Retina (tissue), 1 donor: Measurements from ENCODE around the gene C1QL1.
A peak's percentile ranks its signal among the peaks of the same experiment; 100 is the strongest.

Experiments
- DNase-seq: peaks from one replicate; pipeline ENCODE4 v3.0.0-alpha.2; 2016

C1QL1 gene

DNA sequence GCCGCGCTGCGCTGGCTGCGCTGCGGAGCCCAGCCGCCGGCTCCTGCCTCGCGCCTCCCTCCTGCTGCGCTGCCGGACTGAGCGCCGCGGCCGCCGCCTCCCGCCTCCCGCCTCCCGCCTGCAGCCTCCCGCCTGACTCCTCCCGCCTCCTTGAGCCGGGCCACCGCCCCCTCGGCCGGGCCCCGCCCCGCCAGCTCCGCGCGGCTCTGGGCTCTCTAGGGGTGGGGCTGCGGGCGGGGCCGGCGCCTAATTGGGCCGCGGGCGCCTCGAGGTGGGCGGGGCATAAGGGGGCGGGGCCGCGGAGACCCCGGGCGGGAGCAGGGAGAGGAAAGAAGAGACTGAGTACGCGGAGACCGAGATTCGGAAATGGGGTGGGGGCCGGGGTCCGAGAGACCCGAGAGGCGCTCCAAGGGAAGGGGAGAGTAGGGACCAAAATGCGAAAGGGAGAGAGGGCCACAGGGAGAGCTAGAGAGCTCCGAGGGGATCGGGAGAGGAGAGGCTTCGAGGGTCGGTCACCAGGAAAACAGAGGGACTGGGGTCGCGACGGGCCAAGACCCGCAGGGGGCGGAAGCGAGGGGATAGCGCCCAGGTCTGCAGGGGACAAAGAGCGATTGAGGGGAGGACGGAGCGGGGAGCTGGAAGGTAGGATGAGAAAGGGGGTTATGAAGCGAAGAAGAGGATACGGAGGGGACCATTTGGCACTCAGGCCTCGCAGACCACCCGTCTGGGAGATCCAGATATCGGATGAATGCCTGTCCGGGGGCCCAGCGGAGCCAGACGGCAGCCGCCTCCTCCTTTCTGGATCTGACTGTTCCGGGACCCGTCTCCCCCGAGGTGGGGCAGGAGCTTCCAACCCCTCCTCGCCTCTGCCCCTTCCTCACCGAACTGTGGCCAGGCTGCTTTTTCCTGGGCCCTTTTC is at the start of gene C1QL1:
C1QL1 (minus strand) TSS at position 79 of the 919 bp plus-strand sequence. CDS start 255 bp downstream, outside the sequence.
- peak; percentile 92 for DNase-seq

DNA sequence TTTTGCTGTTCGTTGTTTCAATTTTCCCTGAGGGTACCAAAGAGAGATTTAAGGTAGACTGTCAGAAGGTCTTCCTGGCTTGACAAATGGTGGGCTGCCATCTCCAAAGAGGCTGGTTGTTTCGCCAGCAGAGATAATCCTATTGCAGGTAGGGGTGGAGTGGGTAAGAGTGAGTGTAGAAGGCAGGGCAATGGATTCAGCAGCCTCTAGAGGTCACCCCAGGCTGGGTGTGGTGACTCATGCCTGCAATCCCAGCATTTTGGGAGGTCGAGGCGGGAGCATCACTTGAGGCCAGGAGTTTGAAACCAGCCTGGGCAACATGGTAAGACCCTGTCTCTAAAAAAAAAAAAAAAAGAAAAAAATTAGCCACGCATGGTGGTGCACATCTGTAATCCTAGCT is 48.7 kb upstream of the C1QL1 start:
- DNase-seq, result no peak

DNA sequence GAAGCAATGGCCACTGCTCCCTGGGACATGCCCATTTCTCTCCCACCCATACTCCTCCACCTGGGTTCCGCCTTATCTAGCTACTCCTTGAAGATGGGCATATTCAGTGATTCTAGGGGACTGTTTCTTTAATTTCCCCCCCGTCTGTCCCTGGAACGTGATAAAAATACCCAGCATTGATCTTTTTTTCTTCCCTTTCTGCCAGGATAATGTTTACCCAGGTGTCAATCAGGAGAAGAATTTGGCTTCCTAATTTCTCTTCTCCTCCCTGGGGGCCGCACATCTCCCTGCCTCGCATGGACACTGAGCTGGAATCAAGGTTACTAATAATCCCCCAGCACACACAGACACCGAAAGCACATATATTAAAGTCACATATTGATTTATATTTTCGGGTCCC is 48.1 kb upstream of the C1QL1 start:
- no peak for DNase-seq

DNA sequence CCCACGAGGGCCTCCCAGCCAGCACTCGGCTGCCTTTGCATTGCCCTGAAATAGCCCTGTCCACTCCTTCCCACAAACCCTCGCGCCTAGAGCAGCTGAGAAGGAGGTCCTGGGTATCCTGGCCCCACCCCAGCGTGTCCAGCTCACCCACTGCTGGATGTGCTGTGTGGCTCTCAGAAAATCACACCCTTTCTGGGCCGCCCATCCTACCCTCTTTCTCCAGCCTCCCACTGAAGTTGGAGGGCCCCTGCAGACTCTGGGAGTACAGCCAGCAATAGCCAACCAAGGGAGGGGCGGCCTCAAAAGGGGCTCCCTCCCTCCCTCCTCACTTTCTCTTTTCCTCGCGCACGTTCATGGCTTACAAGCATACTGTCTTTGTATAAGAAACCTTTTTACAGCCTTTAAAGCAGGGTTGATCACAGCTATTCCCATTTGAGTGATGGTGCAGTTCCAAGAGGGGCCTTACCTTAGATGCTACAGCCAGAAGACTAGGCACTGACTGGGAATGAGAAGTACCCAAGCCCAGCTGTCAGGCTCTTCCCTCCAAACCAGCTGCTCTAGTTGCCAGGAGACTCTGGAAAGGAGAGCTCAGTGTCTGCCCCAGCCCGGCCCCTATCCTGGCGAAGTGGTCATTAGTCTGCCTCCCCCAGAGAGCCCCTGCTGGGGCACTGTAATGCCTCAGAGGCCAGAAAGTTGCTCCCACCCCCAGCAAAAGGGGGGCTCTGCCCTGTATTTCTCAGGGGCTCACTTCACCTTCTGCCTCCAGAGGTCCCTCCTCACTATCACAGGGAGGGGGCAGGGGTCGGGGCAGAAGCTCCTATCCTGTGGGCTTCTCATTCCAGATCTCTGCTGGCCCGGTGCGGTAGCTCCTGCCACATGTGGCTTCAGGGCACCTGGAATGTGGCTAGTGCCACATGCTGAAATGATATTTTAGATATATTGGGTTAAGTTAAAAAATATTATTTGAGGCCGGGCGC is 45.2 kb upstream of the C1QL1 start:
- no peak for DNase-seq

DNA sequence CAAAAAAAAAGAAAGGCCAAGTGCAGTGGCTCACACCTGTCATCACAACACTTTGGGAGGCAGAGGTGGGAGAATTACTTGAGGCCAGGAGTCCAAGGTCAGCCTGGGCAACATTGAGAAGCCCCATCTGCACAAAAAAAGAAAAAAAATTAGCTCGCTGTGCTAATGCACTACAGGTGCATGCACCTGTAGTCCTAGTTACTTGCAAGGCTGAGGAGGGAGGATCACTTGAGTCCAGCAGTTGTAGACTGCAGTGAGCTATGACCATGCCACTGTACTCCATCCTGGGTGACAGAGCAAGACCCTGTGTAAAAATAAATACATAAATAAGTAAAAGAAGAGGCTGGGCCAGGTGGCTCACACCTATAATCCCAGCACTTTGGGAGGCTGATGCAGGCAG is 43.7 kb upstream of the C1QL1 start:
- no peak for DNase-seq

DNA sequence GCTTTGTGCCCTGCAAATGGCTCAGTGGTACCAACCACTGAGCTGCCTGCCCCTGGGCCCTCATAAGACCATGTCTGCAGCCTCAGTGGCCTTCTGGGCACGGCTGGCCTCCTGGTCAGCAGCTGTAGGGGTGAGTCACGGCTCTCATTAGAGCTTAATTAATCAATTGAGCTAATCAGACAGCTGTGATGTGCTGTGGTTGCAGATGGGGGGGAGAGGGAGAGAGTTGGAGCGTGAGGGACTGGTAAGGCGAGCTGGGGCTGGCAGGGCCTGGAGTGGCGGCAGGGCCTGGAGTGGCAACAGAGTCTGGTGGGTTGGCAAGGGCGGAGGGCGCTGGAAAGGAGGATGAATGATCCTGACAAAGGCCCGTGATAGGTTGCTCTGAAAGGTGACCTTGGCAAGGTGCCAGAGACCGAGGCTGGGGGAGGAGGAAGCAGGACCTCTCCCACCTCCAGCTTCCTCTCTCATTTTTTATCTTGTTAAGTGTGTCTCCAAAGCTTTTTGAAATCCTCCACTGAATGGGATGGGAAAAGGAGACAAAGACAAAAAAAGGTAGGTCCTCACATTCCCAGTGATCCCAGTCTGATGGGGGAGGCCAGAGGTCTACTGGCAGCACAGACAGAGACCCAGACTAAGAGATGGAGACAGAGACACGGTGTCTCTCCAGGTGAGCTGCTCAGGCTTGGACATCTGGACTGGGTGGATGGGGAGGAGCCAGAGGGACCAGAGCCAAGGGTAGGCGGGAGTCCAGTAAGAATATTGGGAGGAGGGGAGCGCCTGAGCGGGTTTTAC is 41.8 kb upstream of the C1QL1 start:
- no peak for DNase-seq

DNA sequence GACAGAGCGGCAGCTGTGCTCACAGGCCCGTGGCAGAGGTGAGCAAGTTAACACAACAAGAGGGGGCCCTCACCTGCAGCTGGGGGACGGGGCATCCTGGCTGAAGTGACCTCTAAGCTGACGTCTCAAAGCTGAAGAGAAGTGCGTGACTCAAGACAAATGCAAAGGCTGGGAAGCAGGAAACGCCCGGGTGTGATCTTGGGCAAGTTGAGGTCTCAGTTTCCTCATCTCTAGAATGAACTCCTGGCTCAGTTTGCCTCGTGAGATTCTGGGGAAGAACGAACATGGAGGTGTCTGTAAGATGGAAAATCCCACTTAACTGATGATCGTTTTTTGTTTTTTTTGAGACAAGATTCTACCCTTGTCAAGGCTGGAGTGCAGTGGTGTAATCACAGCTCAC is 40.1 kb upstream of the C1QL1 start:
- no peak for DNase-seq

DNA sequence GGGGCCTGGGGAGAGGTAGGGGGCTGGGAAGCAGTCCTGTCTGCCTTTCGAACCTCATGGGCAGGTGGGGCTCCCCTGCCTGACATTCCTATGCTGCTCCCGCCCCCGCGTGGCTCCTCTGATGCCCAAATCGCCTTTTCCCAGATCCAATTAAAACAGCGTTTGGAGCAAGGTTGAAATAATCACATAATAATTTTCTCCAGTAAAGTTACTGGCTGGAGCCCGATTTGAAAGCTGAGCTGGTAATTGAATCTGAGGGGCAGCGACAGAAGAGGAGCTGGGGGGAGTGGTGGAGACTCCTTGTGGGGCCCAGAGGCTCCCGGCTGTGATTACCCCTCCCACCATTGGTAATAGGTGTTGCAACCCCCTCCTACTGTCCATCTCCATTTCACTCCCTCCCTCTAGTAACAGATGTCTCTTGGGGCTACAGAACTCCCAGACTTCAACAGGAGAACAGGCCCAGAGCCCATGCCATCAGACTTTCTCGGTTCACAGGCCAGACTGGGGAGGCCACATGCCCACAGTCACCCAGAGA is 38.9 kb upstream of the C1QL1 start:
- no peak for DNase-seq

DNA sequence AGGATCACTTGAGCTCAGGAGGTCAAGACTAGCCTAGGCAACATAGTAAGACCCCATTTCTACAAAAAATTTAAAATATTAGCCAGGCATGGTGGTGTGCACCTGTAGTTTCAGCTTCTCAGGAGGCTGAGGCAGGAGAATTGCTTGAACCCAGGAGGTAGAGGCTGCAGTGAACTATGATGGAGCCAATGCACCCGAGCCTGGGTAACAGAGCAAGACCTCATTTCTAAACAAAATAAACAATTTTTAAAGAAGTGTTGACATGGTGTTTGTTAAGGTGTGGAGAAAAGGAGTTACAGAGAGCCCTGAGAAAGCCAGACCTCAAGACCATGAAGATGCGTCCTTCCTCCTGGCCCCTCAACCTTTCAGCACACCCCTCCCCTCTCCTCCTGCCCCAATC is 37.6 kb upstream of the C1QL1 start:
- no peak for DNase-seq

DNA sequence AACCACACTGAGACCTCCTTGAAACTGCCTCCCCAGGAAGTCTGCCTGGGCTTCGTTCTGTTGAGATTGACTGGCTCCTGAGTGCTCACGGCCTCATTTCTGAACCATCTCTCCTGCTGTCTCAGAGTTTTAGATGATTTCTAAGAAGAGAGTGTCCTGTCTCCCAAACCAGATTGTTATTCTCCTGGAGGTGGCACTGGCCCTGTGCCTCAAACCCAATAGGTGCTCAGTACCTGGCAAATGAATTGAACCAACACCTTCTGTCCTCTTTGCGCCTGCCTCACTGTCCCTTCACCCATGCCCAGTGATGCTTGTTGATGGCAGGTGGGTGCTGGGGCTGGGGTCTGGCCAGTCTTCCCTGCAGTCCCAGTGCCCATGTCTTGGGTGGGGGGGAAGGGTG is 36.3 kb upstream of the C1QL1 start:
- DNase-seq, result no peak

DNA sequence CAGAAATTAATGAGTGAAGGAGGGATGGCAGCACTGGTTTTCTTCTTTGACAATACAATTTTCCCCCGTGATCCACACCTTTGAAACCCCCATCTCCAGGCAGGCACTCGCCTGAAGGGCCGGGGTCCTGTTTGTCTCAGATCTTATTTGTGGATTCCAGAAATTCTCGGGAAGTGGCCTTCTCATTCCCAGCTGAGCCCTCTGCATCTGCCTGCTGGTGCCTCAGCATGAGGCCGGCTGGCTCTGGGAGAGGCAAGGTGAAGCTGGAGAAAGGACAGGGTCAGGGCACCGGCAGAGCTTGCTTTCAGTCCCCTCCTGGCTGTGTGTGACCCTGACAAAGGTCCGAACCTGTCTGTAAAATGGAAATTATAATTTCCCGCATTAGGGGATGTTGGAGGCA is 35.8 kb upstream of the C1QL1 start:
- DNase-seq, result no peak

DNA sequence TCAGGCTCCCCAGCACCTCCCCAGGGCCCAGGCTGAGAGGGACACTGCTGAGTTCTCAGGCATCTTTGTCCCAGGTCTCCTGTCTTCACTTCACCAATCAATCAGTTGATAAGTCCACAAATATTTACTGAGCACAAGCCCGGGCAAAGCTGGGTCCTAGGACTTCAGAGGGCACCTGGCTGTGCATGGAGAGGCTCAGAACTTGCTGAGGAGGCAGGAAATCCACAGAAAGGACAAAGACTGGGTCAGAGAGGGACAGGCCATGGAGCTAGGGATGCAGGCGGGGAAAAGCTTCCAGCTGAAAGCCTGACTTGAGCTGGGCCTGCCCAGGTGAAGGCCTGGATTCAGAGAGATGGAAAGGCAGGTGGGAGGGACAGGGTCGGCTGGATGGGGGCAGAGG is 33.2 kb upstream of the C1QL1 start:
- DNase-seq, result no peak

DNA sequence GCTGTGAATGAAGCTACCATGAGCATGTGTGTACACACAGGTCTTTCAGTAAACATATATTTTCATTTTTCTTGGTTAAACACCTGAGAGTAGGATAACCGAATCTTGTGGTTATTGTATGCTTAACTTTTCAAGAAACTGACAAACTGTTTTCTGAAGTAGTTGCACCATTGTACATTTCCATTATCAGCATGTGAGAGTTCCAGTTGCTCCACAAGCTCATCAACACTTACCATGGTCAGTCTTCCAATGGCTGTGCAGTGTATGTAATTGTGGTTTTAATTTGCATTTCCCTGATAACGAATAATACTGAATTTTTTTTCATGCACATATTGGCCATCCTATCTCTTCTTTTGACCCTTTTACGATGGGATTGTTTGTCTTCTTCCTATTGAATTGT is 31.3 kb upstream of the C1QL1 start:
- no peak for DNase-seq

DNA sequence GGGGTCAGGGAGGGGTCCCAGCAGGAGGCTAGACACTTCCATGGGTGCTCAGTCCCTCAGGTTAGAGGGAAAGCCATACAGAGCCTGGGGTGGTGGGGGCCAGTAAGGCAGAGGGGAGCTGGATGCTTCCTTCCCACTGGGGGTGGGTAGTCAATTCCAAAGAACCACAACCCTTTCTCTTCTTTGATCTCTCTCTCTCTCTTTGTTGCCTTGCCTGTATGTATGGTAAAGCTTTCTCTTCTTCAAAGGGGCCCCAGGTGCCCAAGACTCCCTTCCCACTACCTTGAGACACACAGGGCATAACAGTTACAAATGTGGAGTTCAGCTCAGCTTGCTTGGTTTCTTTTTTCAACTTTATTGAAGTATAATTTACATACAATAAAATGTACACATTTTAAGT is 30.5 kb upstream of the C1QL1 start:
- no peak for DNase-seq

DNA sequence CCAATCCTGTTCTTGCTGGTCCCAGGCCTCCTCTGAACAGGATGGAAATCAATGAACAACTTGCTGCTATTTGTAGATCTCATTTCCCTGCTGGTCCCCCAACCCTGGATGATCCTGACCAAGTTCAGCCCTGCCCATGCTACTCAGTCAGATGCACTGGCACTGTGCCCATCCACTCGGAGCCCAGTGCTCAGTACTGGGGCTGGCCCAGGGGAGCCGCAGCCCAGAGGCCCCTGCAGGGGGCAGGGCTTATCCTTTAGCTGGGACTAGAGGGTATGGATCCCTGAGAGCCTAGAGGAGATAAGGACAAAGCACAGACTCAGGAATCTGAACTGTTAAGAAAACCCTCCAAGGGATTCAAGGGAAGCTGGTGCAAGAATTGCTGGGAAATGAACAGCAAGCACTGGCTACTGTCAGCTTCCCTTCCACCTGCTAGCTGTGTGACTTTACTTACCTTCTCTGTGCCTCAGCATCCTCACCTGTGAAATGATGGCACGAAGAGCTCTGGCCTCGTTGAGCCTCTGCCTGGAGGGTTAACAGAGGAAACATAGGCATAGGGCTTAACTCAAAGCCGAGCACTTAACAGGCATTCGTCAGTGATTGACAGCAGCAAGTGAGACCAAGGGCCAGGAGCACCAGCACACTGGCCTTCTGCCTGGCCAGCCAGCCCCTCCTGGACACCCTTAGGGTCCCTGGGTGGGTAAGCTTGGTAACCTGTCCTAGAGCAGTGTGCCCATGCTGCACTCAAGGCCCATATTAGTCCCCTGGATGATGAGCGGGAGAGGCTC is 29.8 kb upstream of the C1QL1 start:
- DNase-seq, result no peak

DNA sequence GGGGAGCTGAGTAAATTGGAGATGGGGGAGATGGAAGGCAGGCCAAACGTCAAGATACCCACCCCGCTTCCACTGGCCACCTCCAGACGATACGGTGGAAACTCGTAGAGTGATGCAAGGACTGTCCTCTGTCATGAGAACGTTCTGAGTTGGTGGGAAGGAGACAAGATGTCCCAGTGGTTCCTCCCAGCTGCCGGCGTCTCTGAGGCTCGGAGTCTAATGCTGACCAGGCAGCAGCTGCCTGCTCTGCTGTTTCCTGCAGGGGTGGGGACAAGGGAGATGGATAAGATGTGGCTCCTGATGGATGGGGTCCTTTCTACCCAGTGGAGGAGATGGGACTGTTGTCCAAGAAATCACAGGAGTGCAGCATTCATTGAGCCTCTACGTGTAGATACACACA is 28.2 kb upstream of the C1QL1 start:
- no peak for DNase-seq

DNA sequence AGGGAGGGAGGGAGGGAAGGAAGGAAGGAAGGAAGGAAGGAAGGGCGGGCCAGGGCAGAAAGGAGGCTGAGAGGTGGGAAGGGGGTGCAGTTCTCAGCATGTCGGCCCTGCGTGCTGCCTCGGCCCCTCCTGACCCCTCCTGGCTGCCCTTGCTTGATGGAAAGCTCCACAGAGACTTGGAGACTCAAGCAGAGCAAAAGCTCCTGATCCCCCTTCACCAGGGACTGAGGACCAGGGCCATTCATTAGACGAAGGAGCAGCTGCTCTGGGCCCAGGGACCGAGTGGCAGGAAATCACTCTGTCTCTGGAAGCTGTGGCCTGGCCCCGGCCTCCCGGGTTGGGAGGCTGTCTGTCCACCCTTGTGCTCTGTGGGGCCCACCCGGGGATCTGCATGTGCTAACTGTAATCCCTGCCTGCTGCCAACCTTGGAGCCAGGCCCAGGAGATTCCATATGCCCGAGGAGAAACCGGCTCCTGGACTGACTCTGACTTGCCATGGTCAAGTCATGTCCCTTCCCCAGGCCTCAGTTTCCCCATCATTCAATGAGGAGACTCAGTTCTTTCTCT is 27.4 kb upstream of the C1QL1 start:
- no peak for DNase-seq

DNA sequence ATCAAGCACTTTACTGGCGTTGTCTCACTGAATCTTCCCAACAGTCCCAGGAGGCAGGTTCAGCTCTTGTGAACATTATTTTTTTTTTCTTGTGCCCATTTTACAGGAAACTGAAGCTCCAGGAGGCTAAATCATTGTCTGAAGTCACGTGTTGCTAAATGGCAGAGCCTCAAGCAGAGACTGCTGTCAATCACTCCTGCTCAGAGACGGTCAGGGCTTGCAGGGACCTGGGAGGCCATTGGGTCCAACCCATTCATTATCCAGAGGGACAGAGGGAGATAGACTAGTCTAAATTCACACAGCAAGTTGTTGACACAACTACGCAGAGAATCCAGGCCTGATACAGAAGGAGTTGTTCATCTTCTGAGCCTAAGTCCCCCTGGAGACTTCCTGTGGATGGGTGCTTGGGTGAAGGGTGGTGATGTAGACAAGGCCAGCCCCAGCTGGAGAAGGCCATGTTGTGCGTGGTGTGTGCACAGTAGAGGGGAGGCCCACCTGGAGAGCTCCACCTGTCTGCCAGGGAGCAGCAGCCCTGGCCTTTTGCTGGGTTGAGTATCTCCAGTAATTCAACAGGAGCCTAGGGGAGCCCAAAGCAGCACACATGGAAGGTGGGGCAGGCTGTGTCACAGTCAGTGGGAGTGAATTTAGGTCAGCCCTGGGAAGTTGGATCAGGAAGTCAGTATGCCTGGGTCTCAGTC is 24.3 kb upstream of the C1QL1 start:
- no peak for DNase-seq

DNA sequence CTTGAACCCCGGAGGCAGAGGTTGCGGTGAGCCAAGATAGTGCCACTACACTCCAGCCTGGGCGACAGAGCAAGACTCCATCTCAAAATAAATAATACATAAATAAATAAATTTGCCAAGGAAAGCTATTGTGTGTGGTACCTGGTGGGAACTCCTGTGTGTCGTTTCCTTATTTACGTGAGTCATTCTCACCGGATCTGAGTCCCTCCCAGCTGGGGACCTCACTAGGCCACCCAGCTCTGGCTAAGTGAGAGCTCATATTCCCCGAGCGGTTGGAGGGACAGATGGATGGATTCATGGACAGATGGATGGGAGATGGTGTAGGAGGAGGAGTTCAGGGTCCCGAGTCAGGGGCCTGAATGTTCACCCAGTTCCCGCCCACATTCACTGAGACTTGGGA is 22.9 kb upstream of the C1QL1 start:
- no peak for DNase-seq

DNA sequence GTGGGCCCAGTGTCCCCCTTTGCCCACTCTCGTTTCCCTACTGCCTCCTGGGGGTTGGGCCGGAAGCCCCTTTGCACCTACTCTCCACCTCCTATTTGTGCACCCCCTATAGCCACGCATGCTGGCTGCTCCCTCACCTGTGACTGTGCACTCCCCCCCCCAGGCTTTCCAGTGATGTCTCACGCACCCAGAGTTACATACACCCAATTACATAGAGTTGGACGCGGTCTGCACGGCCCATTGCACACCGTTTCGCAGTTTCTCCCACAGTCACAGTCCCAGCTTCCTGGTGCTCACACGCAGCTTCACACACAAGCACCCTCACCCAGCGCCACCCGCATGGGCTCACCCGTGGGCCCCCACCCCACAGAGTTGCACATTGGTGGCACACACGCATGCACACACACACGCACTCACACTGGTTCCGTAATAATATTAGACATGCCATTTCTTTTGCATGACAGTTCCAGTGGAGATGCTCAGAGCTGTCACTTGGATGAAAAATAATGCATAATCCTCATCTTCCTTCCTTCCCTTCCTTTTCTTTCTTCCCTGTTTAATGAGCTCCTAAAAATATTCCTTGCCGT is 21.5 kb upstream of the C1QL1 start:
- DNase-seq, result no peak
